Keratinocyte (primary cell): ENCODE measurements around the gene ATP11B. TPM values are rescaled to one million over a fixed set of nuclear protein-coding genes. Genes with fewer than 3 reads are reported as not detected.
"Not testable (repeated sequence)": the region's sequence is repeated elsewhere in the genome, so short reads cannot be mapped to it uniquely, and the experiment has no call there.

Experiments
- DNase-seq: peaks from one replicate; pipeline ENCODE4 v3.0.0-alpha.2; 2011; ENCODE audit warnings: low read depth, missing footprints, low spot score
- FAIRE-seq: peaks from 2 replicates; lab custom pipeline; 2011; peaks lifted over from hg19 to GRCh38; lab: Jason Lieb, UNC
- H2AFZ ChIP-seq: 2 replicates; pipeline ENCODE4 v1.6.0; 2012; ENCODE audit warnings: low read length, control low read depth, inconsistent platforms; ENCODE audit not compliant: control insufficient read depth
- H3K27ac ChIP-seq: 2 replicates; pipeline ENCODE4 v1.5.1; 2011; ENCODE audit warnings: low read length; ENCODE audit not compliant: control insufficient read depth, insufficient read depth
- H3K27me3 ChIP-seq: 3 replicates; pipeline ENCODE4 v1.6.0; 2011; ENCODE audit warnings: low read length; ENCODE audit not compliant: control insufficient read depth, insufficient read depth; ENCODE audit errors: extremely low read depth
- H3K36me3 ChIP-seq, 2 experiments: 2 replicates in 1 of 2; 3 replicates in 1 of 2; pipeline ENCODE4 v1.5.1; 2011; ENCODE audit warnings: low read length in 2 of 2, mild to moderate bottlenecking in 1 of 2; ENCODE audit not compliant: control insufficient read depth in 2 of 2, insufficient read depth in 2 of 2; ENCODE audit errors: extremely low read depth in 1 of 2
- H3K4me1 ChIP-seq: 3 replicates; pipeline ENCODE4 v1.5.1; 2011; ENCODE audit warnings: low read length; ENCODE audit not compliant: control insufficient read depth, insufficient read depth; ENCODE audit errors: extremely low read depth
- H3K4me2 ChIP-seq: 3 replicates; pipeline ENCODE4 v1.6.0; 2011; ENCODE audit warnings: low read depth, low read length; ENCODE audit not compliant: control insufficient read depth, insufficient read depth; ENCODE audit errors: extremely low read depth
- H3K4me3 ChIP-seq, 3 experiments: fragments of 200-600 bp in 1 of 3; sonication (generic) in 1 of 3; 2 replicates in 2 of 3; 3 replicates in 1 of 3; pipeline ENCODE4 v1.5.1; 2011 to 2016; ENCODE audit warnings: low read length in 3 of 3, mild to moderate bottlenecking in 3 of 3, control low read depth in 2 of 3, inconsistent platforms in 1 of 3, low read depth in 1 of 3, mixed read lengths in 1 of 3, mixed run types in 1 of 3, moderate library complexity in 1 of 3; ENCODE audit not compliant: control insufficient read depth in 2 of 3, insufficient read depth in 2 of 3; ENCODE audit errors: extremely low read depth in 1 of 3
- H3K79me2 ChIP-seq: 2 replicates; pipeline ENCODE4 v1.6.0; 2012; ENCODE audit warnings: low read length; ENCODE audit not compliant: control insufficient read depth, insufficient read depth
- H3K9ac ChIP-seq: 3 replicates; pipeline ENCODE4 v1.6.0; 2011; ENCODE audit warnings: low read length; ENCODE audit not compliant: control insufficient read depth, insufficient read depth; ENCODE audit errors: extremely low read depth
- H3K9me1 ChIP-seq: 3 replicates; pipeline ENCODE4 v1.6.0; 2011; ENCODE audit warnings: low read length; ENCODE audit not compliant: control insufficient read depth, insufficient read depth; ENCODE audit errors: extremely low read depth
- H3K9me3 ChIP-seq: 2 replicates; pipeline ENCODE4 v1.5.1; 2012; ENCODE audit warnings: low read depth, low read length; ENCODE audit not compliant: control insufficient read depth
- H4K20me1 ChIP-seq: 3 replicates; pipeline ENCODE4 v1.6.0; 2011; ENCODE audit warnings: low read length; ENCODE audit not compliant: control insufficient read depth, insufficient read depth; ENCODE audit errors: extremely low read depth
- CTCF ChIP-seq, 3 experiments: IDR thresholded peaks in 1 of 3; conservative IDR thresholded peaks in 1 of 3; optimal IDR thresholded peaks in 1 of 3; 2 replicates in 2 of 3; 3 replicates in 1 of 3; pipeline versions ENCODE3 to v1.5.1; 2011; ENCODE audit warnings: low read length in 3 of 3, mild to moderate bottlenecking in 3 of 3, moderate library complexity in 2 of 3, control low read depth in 1 of 3, inconsistent platforms in 1 of 3; ENCODE audit not compliant: insufficient read depth in 2 of 3; ENCODE audit errors: extremely low read depth in 1 of 3
- EZH2 ChIP-seq: IDR thresholded peaks from one replicate; pipeline ENCODE4 v1.6.1; 2012; ENCODE audit warnings: inconsistent platforms, mild to moderate bottlenecking, low read length, moderate library complexity
- dilution Hi-C: fragments of 300-500 bp; cut with MboI; formaldehyde crosslinking; loops from one replicate; pipeline ENCODE4 v1.7.0; 2020; ENCODE audit warnings: low sequenced_read_pairs; ENCODE audit not compliant: extremely low pct_ligation_motif_present
- polyA plus RNA-seq, 5 experiments: library from polyadenylated mRNA; depleted of rRNA in 3 of 5; stranded (reverse) in 3 of 5; stranded (forward) in 1 of 5; unstranded in 1 of 5; fragments of >200 nt; gene quantifications; 1 replicate in 1 of 5; 2 replicates in 3 of 5; 3 replicates in 1 of 5; pipeline versions ENCODE4 v1.2.1 to v1.2.3, GENCODE V29; 2011 to 2012; ENCODE audit warnings: missing spikeins in 2 of 5, low read depth in 1 of 5, low replicate concordance in 1 of 5

The ATP11B gene
- polyA plus RNA-seq, 1 donor (not counting 4 experiments of a cell fraction or from before 2014, with no cell fraction given), result 28.9 TPM

DNA sequence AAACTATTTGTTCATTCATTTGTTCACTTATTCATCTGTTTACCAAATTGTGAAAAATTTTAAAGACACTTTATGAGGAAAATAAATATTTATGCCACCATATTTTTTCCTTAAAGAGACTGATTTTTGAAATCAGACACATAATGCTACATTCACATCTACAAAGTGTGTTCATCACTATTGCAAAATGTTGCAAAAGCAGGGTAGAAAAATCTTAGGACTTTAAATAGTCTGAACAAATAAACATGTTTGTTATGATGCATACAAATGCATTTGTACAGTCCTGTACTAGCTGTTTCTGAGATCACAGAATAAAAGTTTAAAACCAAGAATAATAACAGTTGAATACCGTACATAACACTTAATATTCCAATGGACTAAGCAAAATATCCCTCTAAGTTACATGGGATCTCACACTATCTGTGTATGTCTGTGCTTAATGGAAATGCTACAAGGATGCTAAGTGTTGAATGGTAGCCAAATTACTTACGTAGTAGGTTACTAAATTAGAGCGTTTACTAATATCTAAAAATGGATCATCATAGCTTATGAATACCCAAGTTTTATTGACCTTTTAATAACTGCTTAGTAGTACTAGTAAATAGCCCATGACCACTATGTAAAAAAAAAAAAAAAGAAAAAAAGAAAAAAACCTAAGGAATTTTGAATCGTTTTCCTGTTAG, 25.1 kb downstream of the ATP11B start:
- FAIRE-seq (no peak), DNase-seq (no peak)
- H3K9ac ChIP-seq, result no peak overlapping the region
- H3K9me3 ChIP-seq, result no peaks in the 10 kb centered on the region
- no peak overlapping the region for H3K4me3 ChIP-seq
- peaks cover 46% of the 10 kb centered on the region for H3K79me2 ChIP-seq
- no peaks in the 10 kb centered on the region for H3K9me1 ChIP-seq
- H3K4me1 ChIP-seq, result no peaks in the 10 kb centered on the region
- peaks cover 4 to 7% of the 10 kb centered on the region in 2 experiments for H3K36me3 ChIP-seq
- TF ChIP-seq CTCF (optimal IDR thresholded peaks at IDR 0.05 in 1 of 3, IDR thresholded peaks at IDR 0.05 in 1 of 3, conservative IDR thresholded peaks at IDR 0.05 in 1 of 3; ENCODE audit: extremely low read depth in 1 of 3, insufficient read depth in 2 of 3, low read length in 3 of 3), result no peak
- no peak for TF ChIP-seq EZH2
- H2AFZ ChIP-seq, result no peak overlapping the region
- no peaks in the 10 kb centered on the region for H3K27me3 ChIP-seq
- no peak overlapping the region for H3K4me2 ChIP-seq
- no peak overlapping the region for H3K27ac ChIP-seq
- dilution Hi-C loops, result no loop called here
- no peaks in the 10 kb centered on the region for H4K20me1 ChIP-seq

DNA sequence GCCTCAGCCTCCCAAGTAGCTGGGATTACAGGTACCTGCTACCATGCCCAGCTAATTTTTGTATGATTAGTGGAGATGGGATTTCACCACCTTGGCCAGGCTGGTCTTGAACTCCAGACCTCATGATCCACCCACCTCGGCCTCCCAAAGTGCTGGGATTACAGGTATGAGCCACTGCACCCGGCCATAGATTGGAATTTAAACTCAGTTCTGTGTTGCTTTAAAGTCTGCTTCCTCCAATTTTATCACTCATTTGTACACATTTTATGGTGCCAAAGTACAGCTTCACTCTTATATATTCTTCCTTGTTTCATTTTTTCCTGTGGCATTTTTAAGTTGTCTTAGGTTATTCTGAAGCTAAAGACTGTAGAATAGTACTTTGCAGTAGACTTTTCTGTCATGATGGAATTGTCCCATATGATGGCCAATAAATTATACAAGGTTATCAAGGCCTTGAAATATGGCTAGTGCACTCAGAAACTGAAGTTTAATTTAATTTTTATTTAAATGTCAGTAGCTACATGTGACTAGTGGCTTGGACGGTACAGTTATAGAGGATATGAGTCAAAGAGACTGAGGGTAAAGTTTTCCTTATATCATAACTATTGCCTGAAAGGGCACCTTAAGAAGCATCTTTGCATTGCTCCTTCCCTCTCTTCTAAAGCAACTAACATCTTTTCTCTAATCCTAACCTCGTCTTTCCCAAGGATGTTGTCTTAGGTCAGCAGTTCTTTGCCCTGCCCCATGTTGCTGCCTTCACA, 28.1 kb downstream of the ATP11B start:
- no peak overlapping the region for H3K9ac ChIP-seq
- H3K4me3 ChIP-seq, result no peak overlapping the region
- H3K27ac ChIP-seq, result no peak overlapping the region
- TF ChIP-seq EZH2 (no peak), CTCF (optimal IDR thresholded peaks at IDR 0.05 in 1 of 3, IDR thresholded peaks at IDR 0.05 in 1 of 3, conservative IDR thresholded peaks at IDR 0.05 in 1 of 3; ENCODE audit: extremely low read depth in 1 of 3, insufficient read depth in 2 of 3, low read length in 3 of 3) (no peak)
- no peak overlapping the region for H3K4me2 ChIP-seq
- dilution Hi-C loops, result no loop called here
- FAIRE-seq, result no peak
- peaks cover 35% of the 10 kb centered on the region for H3K79me2 ChIP-seq
- no peaks in the 10 kb centered on the region for H3K9me3 ChIP-seq
- no peak for DNase-seq
- H2AFZ ChIP-seq, result no peak overlapping the region
- H3K9me1 ChIP-seq, result no peaks in the 10 kb centered on the region
- H3K36me3 ChIP-seq, result peaks cover 4 to 7% of the 10 kb centered on the region in 2 experiments
- H3K27me3 ChIP-seq, result no peaks in the 10 kb centered on the region
- H3K4me1 ChIP-seq, result no peaks in the 10 kb centered on the region
- H4K20me1 ChIP-seq, result no peaks in the 10 kb centered on the region

DNA sequence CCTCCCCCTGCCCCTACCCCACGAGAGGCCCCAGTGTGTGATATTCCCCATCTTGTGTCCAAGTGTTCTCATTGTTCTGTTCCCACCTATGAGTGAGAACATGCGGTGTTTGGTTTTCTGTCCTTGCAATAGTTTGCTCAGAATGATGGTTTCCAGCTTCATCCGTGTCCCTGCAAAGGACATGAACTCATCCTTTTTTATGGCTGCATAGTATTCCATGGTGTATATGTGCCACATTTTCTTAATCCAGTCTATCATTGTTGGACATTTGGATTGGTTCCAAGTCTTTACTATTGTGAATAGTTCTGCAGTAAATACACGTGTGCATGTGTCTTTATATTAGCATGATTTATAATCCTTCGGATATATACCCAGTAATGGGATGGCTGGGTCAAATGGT, 29.0 kb downstream of the ATP11B start:
- H3K36me3 ChIP-seq, DNase-seq, H4K20me1 ChIP-seq, H3K4me1 ChIP-seq, H3K27me3 ChIP-seq, H3K9me1 ChIP-seq, H3K27ac ChIP-seq, H3K9me3 ChIP-seq, H3K4me3 ChIP-seq, H3K4me2 ChIP-seq, H2AFZ ChIP-seq, dilution Hi-C loops, H3K9ac ChIP-seq, FAIRE-seq: not testable (repeated sequence)
- H3K79me2 ChIP-seq, result peaks cover 34% of the 10 kb centered on the region
